Measurements from ENCODE around the gene NFIX. TPM values are rescaled to one million over a fixed set of nuclear protein-coding genes. Genes with fewer than 3 reads are reported as not detected.

Gene NFIX
- total RNA-seq, 1 experiment from 2014 or later: 0.03 TPM

GRCh38 chr19:13050274-13050673, 55.0 kb downstream of the NFIX start:
- Histone ChIP-seq H3K4me3 (ENCODE audit: insufficient read depth, low read depth, low read length) (no peak overlapping the region), H3K36me3 (replicated peaks; ENCODE audit: control insufficient read depth, insufficient read depth, low read length) (no peaks in the 10 kb centered on the region), H3K27me3 (ENCODE audit: control insufficient read depth, insufficient read depth, low read length) (peaks cover 68% of the 10 kb centered on the region)
- no peak for DNase-seq

DNA sequence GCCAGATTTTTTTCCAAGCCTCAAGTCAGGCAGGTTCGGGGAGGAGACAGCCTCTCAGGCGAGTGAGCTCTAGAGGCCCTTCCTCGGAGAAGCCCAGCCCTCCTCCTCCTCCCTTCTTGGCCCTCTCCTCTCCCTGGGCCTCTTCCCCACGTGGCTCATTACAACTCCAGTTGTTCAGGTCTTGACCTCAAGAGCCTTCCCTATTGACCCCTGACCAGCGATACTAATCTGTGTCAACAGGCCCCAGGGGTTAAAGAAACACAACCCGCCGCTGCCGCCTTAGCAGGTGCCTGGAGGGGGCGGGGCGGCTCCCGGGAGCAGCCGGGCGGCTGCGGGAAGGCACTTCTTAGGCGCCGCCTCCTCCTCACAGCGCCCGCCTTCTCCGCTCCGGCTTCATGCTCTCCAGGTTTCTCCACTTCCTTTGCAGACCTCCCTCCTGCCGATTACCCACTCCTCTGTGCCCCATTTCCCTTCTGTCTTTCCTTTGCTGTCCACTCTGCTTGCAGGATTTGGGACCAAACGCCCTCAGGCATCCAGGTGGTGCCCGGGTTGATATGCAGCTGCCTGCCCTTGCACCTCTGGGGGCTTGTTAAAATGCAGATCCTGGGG, 56.4 kb downstream of the NFIX start:
- H3K4me3 ChIP-seq (ENCODE audit: insufficient read depth, low read depth, low read length): no peak overlapping the region
- peaks cover 74% of the 10 kb centered on the region for H3K27me3 ChIP-seq (ENCODE audit: control insufficient read depth, insufficient read depth, low read length)
- H3K36me3 ChIP-seq (replicated peaks; ENCODE audit: control insufficient read depth, insufficient read depth, low read length): no peaks in the 10 kb centered on the region
- DNase-seq: peak; percentile 96

- DNase-seq: no peak
- Histone ChIP-seq H3K27me3 (ENCODE audit: control insufficient read depth, insufficient read depth, low read length) (peaks cover 77% of the 10 kb centered on the region), H3K4me3 (ENCODE audit: insufficient read depth, low read depth, low read length) (no peak overlapping the region), H3K36me3 (replicated peaks; ENCODE audit: control insufficient read depth, insufficient read depth, low read length) (no peaks in the 10 kb centered on the region)
Measured at GRCh38 chr19:13052447-13053175, 57.3 kb downstream of the NFIX start.

GRCh38 chr19:13053238-13053637, 58.0 kb downstream of the NFIX start:
- DNase-seq: no peak
- no peak overlapping the region for H3K4me3 ChIP-seq (ENCODE audit: insufficient read depth, low read depth, low read length)
- no peaks in the 10 kb centered on the region for H3K36me3 ChIP-seq (replicated peaks; ENCODE audit: control insufficient read depth, insufficient read depth, low read length)
- peaks cover 78% of the 10 kb centered on the region for H3K27me3 ChIP-seq (ENCODE audit: control insufficient read depth, insufficient read depth, low read length)

GRCh38 chr19:13053761-13054625, 58.7 kb downstream of the NFIX start:
- H3K27me3 ChIP-seq (ENCODE audit: control insufficient read depth, insufficient read depth, low read length): peaks cover 85% of the 10 kb centered on the region

GRCh38 chr19:13054626-13055212, 59.4 kb downstream of the NFIX start:
- Histone ChIP-seq H3K27me3 (ENCODE audit: control insufficient read depth, insufficient read depth, low read length) (peaks cover 88% of the 10 kb centered on the region), H3K4me3 (ENCODE audit: insufficient read depth, low read depth, low read length) (no peak overlapping the region), H3K36me3 (replicated peaks; ENCODE audit: control insufficient read depth, insufficient read depth, low read length) (no peaks in the 10 kb centered on the region)
- DNase-seq: peak; percentile 48

More at GRCh38 chr19:13053761-13054625, 58.7 kb downstream of the NFIX start:
- DNase-seq: peak; percentile 56
- no peak overlapping the region for H3K4me3 ChIP-seq (ENCODE audit: insufficient read depth, low read depth, low read length)
- H3K36me3 ChIP-seq (replicated peaks; ENCODE audit: control insufficient read depth, insufficient read depth, low read length): no peaks in the 10 kb centered on the region

DNA sequence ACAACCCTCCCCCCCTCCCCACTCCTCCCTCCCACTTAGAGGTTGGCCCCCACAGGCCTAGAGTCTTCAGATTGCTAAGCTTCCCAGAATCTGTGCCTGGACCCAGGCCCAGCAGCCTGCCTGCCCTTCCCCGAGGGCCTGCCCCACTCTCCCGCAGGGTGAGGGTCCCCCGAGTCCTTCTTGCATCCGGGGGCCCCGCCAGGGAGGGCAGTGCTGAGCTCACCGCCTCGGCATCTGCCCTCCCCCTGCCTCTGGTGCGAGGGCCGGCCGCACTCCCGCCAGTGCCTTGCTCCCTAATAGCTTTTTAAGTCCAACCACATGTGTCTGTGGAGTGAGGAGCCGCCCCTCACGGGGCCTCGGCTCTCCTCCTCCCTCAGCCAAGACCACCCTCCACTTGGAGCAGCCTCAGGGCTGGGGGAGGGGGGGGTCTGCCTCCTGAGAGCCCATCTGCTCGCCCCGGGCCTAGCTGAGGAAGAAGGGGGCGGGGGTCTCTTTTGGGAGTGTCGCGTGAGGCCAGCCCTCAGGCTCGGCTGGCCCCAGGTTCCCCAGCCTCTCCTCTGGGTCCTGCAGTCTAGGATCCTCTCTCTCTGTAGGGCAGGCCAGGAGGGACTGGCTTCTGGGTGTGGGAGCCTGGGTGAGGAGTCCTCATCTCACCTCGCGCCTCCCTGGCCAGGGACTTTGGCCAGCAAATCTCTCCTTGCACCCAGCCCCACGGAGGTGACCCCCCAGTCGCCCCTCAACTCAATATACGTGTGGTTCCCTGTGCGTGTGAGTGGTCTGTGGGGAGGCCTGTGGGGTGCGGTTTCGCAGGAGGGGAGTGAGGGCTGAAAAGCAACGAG, 60.2 kb downstream of the NFIX start:
- H3K27me3 ChIP-seq (ENCODE audit: control insufficient read depth, insufficient read depth, low read length): peaks cover 91% of the 10 kb centered on the region

GRCh38 chr19:13056052-13056660, 60.9 kb downstream of the NFIX start:
- no peak overlapping the region; the same call in 1 of the 2 replicates for H3K4me3 ChIP-seq (ENCODE audit: insufficient read depth, low read depth, low read length)
- peaks cover 91% of the 10 kb centered on the region for H3K27me3 ChIP-seq (ENCODE audit: control insufficient read depth, insufficient read depth, low read length)
- no peaks in the 10 kb centered on the region for H3K36me3 ChIP-seq (replicated peaks; ENCODE audit: control insufficient read depth, insufficient read depth, low read length)
- peak; percentile 87 for DNase-seq

More for the DNA sequence above, 60.2 kb downstream of the NFIX start:
- Histone ChIP-seq H3K36me3 (replicated peaks; ENCODE audit: control insufficient read depth, insufficient read depth, low read length) (no peaks in the 10 kb centered on the region), H3K4me3 (ENCODE audit: insufficient read depth, low read depth, low read length) (peak overlapping the region; percentile 15; the same call in 1 of the 2 replicates)
- DNase-seq: peak; percentile 91

- H3K4me3 ChIP-seq (ENCODE audit: insufficient read depth, low read depth, low read length): no peak overlapping the region
- H3K36me3 ChIP-seq (replicated peaks; ENCODE audit: control insufficient read depth, insufficient read depth, low read length): no peaks in the 10 kb centered on the region
- H3K27me3 ChIP-seq (ENCODE audit: control insufficient read depth, insufficient read depth, low read length): peaks cover 93% of the 10 kb centered on the region
- DNase-seq: peak; percentile 71
Measured at GRCh38 chr19:13057147-13057572, 61.9 kb downstream of the NFIX start.

- no peaks in the 10 kb centered on the region for H3K36me3 ChIP-seq (replicated peaks; ENCODE audit: control insufficient read depth, insufficient read depth, low read length)
- no peak for DNase-seq
- H3K27me3 ChIP-seq (ENCODE audit: control insufficient read depth, insufficient read depth, low read length): peaks cover 93% of the 10 kb centered on the region
- no peak overlapping the region for H3K4me3 ChIP-seq (ENCODE audit: insufficient read depth, low read depth, low read length)
Measured at GRCh38 chr19:13057744-13058143, 62.5 kb downstream of the NFIX start.

DNA sequence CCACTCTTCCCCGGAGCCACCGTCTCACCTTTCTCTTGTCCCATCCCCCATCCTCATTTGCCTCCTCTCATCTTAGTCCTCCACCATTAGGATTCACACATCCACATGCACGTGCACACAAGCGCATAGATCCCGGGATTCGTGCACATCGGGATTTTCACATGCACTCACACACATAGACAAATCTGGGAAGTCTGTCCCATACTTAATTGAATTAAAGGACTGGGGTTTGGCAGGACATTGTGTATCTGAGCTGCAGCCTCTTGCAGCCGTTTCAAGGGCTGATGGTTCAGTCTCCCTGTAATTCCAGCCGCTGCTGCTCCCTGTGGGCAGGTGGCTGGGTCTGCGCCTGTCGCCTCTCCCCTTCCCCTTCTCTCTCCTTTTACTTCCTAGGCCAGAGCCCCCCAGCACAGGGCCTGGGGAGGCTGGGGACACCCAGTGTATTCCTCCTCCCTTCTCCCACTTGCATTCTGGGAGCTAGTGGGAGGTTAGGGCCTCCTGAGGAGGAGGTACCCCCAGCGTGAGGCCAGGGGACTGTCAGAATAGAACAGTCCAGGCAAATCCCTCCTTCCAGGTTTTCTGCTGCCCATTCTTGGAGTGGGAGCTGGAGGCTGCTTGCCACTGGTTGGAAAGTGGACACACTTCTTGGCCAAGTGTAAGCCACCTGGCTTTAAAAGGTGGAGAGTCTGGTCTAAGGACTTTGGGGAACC, 63.8 kb downstream of the NFIX start:
- Histone ChIP-seq H3K27me3 (ENCODE audit: control insufficient read depth, insufficient read depth, low read length) (peaks cover 83% of the 10 kb centered on the region), H3K36me3 (replicated peaks; ENCODE audit: control insufficient read depth, insufficient read depth, low read length) (no peaks in the 10 kb centered on the region), H3K4me3 (ENCODE audit: insufficient read depth, low read depth, low read length) (no peak overlapping the region)
- DNase-seq: peak; percentile 72

- Histone ChIP-seq H3K27me3 (ENCODE audit: control insufficient read depth, insufficient read depth, low read length) (peaks cover 73% of the 10 kb centered on the region), H3K4me3 (ENCODE audit: insufficient read depth, low read depth, low read length) (peak overlapping the region; percentile 39), H3K36me3 (replicated peaks; ENCODE audit: control insufficient read depth, insufficient read depth, low read length) (no peaks in the 10 kb centered on the region)
- DNase-seq: peak; percentile 90
Measured at GRCh38 chr19:13060233-13060963, 65.1 kb downstream of the NFIX start.

All from H7 (cell line).